Fibroblast of the aortic adventitia (primary cell): ENCODE measurements around the gene HMGB1. TPM values are rescaled to one million over a fixed set of nuclear protein-coding genes. Genes with fewer than 3 reads are reported as not detected.

Experiments
- DNase-seq: peaks from one replicate; pipeline ENCODE4 v3.0.0-alpha.2; 2010; ENCODE audit warnings: low read depth
- H3K4me3 ChIP-seq: 2 replicates; pipeline ENCODE4 v1.5.1; 2011; ENCODE audit warnings: low read depth, mild to moderate bottlenecking, control low read depth, low read length, moderate library complexity
- total RNA-seq: library from RNA; depleted of rRNA; stranded (reverse); fragments of >200 nt; gene quantifications from 2 replicates; pipeline ENCODE4 v1.2.3, GENCODE V29; 2012; ENCODE audit warnings: low replicate concordance
- TF ChIP-seq, protein P1 (sequence below): IDR thresholded peaks from 2 replicates; pipeline ENCODE4 v1.5.1; 2011; ENCODE audit warnings: mild to moderate bottlenecking, low read length, control low read depth, inconsistent platforms; ENCODE audit not compliant: insufficient read depth

The HMGB1 gene
- total RNA-seq, 1 donor = 319 TPM

DNA sequence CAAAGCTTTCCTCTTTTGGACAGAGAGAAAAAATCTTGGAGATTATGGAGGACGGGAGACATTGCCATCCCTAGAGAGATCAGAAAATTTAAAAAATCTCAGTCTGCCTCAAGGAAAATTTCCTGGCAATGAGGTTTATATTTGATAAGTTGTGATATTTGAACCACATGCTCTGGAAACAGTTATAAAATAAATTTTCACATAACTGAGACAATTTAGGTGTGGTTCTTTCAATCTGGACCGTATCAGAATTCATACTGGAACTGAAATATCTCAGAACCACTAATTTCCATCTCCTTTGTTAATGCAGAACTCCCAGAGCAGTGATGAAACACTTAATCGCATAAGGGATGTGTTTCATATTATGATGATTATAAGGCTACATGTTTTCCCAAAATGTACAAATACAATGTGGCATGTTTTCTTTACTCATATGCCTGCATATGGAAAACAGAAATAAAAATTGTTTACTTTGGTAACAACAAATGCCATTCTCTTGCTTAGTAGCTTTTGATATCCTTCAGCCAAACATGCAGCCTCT, 29.8 kb downstream of the HMGB1 start:
- TF ChIP-seq, protein P1, sequence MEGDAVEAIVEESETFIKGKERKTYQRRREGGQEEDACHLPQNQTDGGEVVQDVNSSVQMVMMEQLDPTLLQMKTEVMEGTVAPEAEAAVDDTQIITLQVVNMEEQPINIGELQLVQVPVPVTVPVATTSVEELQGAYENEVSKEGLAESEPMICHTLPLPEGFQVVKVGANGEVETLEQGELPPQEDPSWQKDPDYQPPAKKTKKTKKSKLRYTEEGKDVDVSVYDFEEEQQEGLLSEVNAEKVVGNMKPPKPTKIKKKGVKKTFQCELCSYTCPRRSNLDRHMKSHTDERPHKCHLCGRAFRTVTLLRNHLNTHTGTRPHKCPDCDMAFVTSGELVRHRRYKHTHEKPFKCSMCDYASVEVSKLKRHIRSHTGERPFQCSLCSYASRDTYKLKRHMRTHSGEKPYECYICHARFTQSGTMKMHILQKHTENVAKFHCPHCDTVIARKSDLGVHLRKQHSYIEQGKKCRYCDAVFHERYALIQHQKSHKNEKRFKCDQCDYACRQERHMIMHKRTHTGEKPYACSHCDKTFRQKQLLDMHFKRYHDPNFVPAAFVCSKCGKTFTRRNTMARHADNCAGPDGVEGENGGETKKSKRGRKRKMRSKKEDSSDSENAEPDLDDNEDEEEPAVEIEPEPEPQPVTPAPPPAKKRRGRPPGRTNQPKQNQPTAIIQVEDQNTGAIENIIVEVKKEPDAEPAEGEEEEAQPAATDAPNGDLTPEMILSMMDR = no peak
- peak; percentile 53 for DNase-seq
- no peak overlapping the region for H3K4me3 ChIP-seq

DNA sequence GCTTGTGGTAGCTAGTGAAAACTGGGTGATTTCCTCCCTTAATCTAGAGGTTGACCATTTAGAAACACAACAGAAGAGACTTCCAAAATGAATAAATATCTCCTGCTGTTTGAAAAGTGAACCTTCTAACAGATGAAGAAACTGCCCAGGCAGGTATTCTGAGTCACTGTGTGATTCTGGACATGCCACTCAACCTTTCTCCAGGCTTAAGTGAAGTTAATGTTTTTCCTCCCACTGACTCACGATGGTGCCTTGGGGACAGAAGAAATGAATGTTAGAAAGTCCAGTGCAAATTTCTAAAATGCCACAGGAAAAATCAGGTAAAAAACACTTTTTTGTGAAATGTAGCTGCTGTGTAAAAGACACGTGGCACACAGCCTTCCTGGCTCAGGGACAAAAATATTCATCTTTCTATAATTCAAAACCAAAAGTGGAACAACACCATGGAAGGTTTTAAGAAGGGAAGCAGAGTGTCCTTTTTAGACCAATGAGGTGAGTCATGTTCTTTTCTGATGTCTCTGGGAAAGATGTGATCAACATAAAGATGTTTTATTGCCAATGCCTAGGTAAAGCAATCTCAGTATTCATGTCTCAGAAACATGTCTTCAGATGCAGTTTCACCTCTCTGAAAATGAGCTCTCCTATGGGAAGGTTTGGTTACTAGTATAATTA, 34.3 kb downstream of the HMGB1 start:
- TF ChIP-seq, protein P1 = no peak
- no peak overlapping the region for H3K4me3 ChIP-seq
- DNase-seq = peak; percentile 8

DNA sequence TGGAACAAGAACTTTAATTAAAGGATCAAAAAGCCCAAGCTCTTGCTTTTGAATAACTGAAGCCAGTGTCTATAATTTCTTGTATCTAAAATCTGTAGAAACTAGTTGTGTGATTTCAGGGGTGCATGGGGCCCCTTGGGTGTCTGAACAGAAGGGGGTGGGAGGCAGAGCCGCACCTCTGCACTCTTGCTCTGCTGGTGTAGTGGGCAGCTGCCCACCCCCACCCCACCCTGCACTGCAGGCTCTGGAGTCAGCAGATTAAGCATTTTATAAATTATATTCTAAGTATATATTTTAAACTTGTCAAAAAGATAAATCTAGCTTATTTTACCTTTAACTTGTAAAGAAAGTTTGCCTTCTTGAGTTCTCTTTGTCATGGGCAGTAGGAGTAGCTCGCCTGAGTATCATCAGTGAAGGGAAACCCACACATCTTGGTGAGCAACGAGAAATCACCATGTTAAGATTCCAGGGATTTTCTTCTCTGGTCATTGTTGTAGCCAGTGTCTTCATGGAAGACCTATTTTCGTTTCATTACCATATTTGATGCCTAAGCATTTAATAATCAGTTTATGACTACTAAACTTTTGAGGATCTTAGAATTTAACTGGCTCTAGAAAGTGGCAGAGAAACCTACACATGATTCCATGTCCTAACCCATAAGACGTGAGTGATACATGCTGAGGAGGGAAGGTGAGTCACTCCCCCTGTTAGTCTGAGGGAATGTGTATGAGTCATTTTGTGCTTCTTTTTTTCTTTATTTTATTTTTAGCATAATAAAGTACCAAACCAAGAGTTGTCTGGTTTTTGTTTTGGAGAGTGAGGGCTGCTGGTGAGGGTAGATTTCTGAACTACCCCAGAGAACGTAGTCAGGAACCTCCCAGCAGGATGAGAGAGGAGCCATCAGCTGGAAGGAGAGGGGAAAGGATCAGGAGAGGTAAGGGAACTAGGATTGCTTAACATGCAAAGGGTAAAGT, 35.7 kb downstream of the HMGB1 start:
- peak; percentile 87 for DNase-seq
- H3K4me3 ChIP-seq = peak overlapping the region; percentile 6
- TF ChIP-seq, protein P1 = no peak

DNA sequence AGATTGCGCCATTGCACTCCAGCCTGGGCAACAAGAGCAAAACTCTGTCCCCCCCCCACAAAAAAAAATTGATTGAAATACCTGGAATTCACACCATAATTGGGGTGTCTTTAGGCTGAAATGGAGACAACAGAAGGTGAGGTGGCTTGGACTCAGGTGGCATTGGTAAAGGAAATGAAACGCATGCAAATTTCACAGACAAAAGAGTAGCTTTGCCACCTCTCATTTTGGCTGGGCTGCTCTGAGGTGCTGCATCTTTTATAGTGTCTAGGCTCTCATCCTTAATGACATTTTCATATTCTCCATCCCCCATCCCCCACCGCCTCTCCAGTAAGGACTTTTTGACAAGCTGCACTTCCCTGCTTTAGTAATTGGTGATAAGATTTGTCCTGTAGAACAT, 36.5 kb downstream of the HMGB1 start:
- no peak for DNase-seq
- H3K4me3 ChIP-seq = no peak overlapping the region
- TF ChIP-seq, protein P1 = no peak

DNA sequence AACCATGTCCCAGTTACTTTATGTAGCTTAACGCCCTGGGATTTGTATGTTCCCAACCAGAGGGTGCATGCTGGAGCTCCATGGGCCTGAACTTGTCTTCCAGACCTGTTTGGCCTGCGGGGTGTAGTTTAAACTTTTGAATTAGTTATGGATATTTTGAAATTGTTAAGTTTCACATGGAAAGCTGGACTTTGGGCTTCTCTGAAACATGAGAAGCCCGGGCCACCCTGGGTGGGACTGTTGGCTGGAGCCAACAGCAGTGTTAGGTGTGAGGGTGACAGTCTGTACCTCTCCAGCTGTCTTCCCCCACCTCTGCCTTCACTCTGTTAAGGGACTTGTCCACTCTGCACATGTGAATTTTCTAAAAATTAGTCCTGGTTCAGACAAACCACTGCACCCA, 41.8 kb downstream of the HMGB1 start:
- no peak for DNase-seq
- TF ChIP-seq, protein P1 = no peak

DNA sequence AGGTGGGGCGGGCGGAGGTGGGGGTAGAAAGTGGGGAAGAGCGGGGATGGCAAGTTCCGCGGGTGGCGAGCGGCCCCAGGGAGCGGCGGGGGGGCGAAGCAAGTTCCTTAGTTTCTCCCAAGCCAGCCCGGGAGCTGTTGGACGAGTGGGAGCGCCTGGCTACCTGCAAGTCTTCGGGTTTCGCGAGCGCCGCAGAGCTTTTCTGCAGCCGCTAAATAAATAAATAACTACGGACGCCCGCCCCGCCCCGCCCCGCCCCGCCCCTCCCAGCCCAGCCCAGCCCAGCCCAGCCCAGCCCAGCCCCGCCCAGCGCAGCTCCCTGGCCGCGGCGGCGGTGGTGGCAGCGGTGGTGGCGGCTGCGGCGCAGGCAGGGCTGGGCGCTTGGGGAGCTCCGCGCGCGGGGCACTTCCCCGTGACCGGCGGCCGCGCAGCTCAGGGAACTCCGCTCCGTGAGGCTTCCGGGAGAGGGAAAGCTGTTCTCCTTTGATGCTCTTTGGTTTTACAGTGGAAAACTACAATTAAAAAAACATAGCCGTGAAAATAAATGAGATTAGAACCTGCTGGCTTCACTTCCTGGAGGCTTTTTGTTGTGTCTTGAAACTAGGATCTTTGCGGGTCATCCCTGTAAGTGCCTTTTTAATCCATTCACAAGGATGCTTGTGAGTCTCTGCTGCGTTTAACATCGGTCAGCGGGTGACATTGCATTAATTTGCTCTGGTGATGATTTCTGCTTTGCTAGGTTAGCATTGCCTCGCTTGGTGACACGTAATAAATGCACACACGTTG, 43.5 kb downstream of the HMGB1 start, which contains the start of gene UBE2L5:
UBE2L5 (plus strand) TSS at position 440 of the 786 bp plus-strand sequence. CDS start 5,498 bp downstream, outside the sequence.
- DNase-seq = peak; percentile 77
- peak within 1 kb of the TSS; percentile 69 for H3K4me3 ChIP-seq
- TF ChIP-seq, protein P1 = no peak

More for the DNA sequence above, 41.8 kb downstream of the HMGB1 start:
- H3K4me3 ChIP-seq = no peak overlapping the region
